Mononuclear cell (primary cell): ENCODE measurements around the gene RPIA. TPM values are rescaled to one million over a fixed set of nuclear protein-coding genes. Genes with fewer than 3 reads are reported as not detected.
"Not testable (repeated sequence)": the region's sequence is repeated elsewhere in the genome, so short reads cannot be mapped to it uniquely, and the experiment has no call there.

Experiments used
- H3K27me3 ChIP-seq: 2 replicates; pipeline ENCODE4 v1.6.0; 2011; ENCODE audit warnings: low read length, control low read depth; ENCODE audit not compliant: insufficient read depth
- H3K4me1 ChIP-seq: 2 replicates; pipeline ENCODE4 v1.5.1; 2011; ENCODE audit warnings: mild to moderate bottlenecking, low read length, control low read depth; ENCODE audit not compliant: insufficient read depth
- H3K4me3 ChIP-seq: 2 replicates; pipeline ENCODE4 v1.5.1; 2011; ENCODE audit warnings: mild to moderate bottlenecking, low read length, moderate library complexity
- H3K9me3 ChIP-seq: 2 replicates; pipeline ENCODE4 v1.5.1; 2011; ENCODE audit warnings: low read depth, mild to moderate bottlenecking, control low read depth, low read length
- total RNA-seq: library from RNA; depleted of rRNA; stranded (reverse); fragments of >200 nt; gene quantifications from one replicate; pipeline ENCODE4 v1.2.3, GENCODE V29; 2012

Gene RPIA
- total RNA-seq, 1 donor, result 18.9 TPM

GRCh38 chr2:88765154-88765888 lies 73.8 kb downstream of the RPIA start:
- peaks cover 11% of the 10 kb centered on the region for H3K4me1 ChIP-seq
- H3K9me3 ChIP-seq, result no peaks in the 10 kb centered on the region
- no peak overlapping the region for H3K4me3 ChIP-seq
- peaks cover 20% of the 10 kb centered on the region for H3K27me3 ChIP-seq

- not testable (repeated sequence) for H3K4me3 ChIP-seq, H3K9me3 ChIP-seq
- Histone ChIP-seq H3K4me1 (peaks cover 11% of the 10 kb centered on the region), H3K27me3 (peaks cover 20% of the 10 kb centered on the region)
These were observed 74.5 kb downstream of the RPIA start for GRCh38 chr2:88765889-88766481.

GRCh38 chr2:88770016-88770415 lies 78.5 kb downstream of the RPIA start:
- Histone ChIP-seq H3K4me1 (peaks cover 7% of the 10 kb centered on the region), H3K4me3 (no peak overlapping the region)

DNA sequence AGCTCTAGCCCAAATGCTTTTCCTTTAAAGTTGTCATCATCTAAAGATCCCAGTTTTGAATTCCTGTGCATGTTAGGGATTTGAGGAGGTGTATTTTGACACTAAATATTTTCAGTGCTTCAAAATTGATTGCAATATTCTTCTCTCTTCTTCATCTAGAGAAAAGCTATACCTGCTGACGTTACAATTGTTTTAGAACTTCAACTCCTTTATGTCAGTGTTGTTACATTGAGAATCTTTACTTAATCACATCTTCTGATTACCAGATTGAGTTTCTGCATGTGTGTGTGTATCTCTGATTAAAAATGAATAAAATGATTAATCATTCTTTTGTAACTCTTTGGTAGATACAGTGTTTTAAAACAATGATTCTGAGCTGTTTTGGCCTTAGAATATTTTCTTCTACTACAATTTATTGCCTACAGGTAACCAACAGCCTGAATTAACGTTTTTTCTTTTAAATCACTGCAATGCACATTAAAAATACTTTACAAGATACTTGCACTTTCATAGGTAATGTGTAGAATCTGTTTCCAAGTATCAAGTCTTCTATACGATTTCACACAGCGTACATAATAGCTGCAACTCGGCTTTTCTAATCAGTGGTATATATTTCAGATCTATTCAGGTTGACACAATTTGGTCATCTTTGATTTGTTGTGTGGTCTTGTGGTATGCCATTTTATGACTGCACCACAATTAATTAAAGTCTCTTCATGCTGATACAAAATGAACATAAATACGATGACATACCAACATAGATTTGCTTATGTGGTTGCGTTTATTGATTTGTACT lies 82.0 kb downstream of the RPIA start:
- H3K4me1 ChIP-seq, H3K27me3 ChIP-seq, H3K9me3 ChIP-seq, H3K4me3 ChIP-seq: not testable (repeated sequence)

More at GRCh38 chr2:88770016-88770415, 78.5 kb downstream of the RPIA start:
- Histone ChIP-seq H3K9me3 (no peaks in the 10 kb centered on the region), H3K27me3 (peaks cover 12% of the 10 kb centered on the region)

DNA sequence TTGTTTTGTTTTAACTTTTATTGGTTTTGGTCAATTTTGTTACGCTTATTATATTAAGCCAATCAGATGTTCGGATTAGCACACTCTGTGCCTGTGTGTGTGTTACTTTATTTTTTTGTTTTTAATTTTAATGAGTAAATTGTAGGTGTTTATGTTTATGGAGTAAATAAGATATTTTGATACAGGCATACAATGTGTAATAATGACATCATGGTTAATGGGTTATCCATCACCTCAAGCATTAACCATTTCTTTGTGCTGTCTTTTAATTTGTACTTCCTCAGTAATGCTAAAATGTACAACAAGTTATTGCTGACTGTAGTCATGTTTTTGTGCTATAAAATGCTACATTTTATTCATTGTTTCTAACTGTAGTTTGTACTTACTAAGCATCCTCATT lies 97.7 kb downstream of the RPIA start:
- H3K27me3 ChIP-seq, H3K9me3 ChIP-seq, H3K4me3 ChIP-seq, H3K4me1 ChIP-seq: not testable (repeated sequence)

- not testable (repeated sequence) for H3K27me3 ChIP-seq, H3K4me3 ChIP-seq, H3K9me3 ChIP-seq, H3K4me1 ChIP-seq
These were observed 104.5 kb downstream of the RPIA start for GRCh38 chr2:88795932-88796331.

GRCh38 chr2:88796523-88796922 lies 105.0 kb downstream of the RPIA start:
- H3K27me3 ChIP-seq, H3K4me1 ChIP-seq, H3K9me3 ChIP-seq, H3K4me3 ChIP-seq: not testable (repeated sequence)

- not testable (repeated sequence) for H3K4me3 ChIP-seq, H3K4me1 ChIP-seq, H3K27me3 ChIP-seq, H3K9me3 ChIP-seq
These were observed 105.7 kb downstream of the RPIA start for GRCh38 chr2:88797164-88797563.

Other genes starting within 250 kb of the RPIA start
- not detected for gene FOXI3, start 239.0 kb upstream of the RPIA start, total RNA-seq
- gene EIF2AK3, start 64.2 kb upstream of the RPIA start, total RNA-seq, result 107 TPM